Adipose tissue (tissue), 3 donors: Measurements from ENCODE around the gene MTX1. TPM values are rescaled to one million over a fixed set of nuclear protein-coding genes. Genes with fewer than 3 reads are reported as not detected.

Experiments used
- H3K27ac ChIP-seq: one replicate; pipeline ENCODE4 v1.5.1; 2013; ENCODE audit warnings: low read depth, low read length
- WGBS, 3 donors: extraction: QIAGEN DNeasy Blood & Tissue Kit; methylation state at CpG; one replicate each; pipeline ENCODE4 v1.1.7; 2013; 5-methylcytosine and 5-hydroxymethylcytosine counted together
- polyA plus RNA-seq, 3 donors: library from polyadenylated mRNA; stranded (reverse); fragments of 200-250 nt; gene quantifications; one replicate each; pipeline ENCODE4 v1.2.3, GENCODE V29; 2013
- donor health status: healthy with polysubstance abuse.
- donor health status: Bipolar disorder and iron deficiency.
- donor health status: healthy.

Gene MTX1
- polyA plus RNA-seq, 3 donors, result 32.4 to 67.6 (median 47.1) TPM

GRCh38 chr1:155172732-155173477, 35.6 kb upstream of the MTX1 start, which contains the start of gene KRTCAP2:
Gene KRTCAP2, minus strand, starts transcription at chr1:155173304. Its CDS starts 80 bp downstream, at chr1:155173224.
- H3K27ac ChIP-seq, result peak within 1 kb of the TSS; percentile 34
- WGBS, 3 donors, result 0 to 1% (median 0%) methylated on average over 54 to 57 of the region's 57 CpGs

DNA sequence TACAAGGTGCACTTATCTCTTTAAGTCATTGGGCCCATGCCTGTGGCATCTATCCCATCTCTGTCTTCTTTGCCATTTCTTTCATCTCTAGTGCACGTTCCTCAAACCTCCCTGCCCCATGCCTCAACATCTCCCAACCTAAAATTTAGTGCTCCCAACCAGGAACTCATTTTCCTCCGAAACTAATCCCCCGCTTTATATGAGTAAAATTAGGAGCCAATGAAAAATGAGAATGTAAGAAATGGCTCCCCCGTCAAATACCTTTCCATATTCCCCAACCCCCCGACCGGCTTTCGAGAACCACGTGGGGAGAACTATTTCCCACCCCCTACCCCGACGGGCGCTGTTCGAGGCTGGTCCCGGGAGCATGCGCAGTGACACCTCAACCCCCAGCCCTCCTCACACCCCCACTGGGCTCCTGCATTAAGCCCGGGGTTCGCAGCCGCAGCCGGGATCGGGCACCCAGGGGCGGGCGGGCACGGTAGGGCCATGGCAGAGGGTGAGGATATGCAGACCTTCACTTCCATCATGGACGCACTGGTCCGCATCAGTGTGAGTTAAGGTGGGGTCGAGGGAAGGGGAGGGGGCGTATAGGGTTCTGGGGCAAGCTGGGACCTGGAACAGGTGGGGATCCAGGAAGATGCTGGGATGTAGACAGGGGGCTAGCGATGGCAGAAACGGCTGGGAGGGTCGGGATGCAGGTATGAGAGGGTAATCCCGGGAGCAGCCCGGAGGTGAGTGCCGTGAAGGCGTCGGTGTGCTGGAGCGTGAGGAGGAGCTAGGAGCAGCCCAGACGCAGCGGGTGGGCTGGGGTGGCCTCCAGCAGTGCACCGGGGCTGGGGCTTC, 34.8 kb upstream of the MTX1 start, which contains the start of gene TRIM46:
Gene TRIM46 (plus strand): TSS at position 372 of the 846 bp plus-strand sequence. CDS start 118 bp downstream, at position 490.
- WGBS, 3 donors, result 2 to 4% (median 4%) methylated on average over 36 to 38 of the region's 38 CpGs

DNA sequence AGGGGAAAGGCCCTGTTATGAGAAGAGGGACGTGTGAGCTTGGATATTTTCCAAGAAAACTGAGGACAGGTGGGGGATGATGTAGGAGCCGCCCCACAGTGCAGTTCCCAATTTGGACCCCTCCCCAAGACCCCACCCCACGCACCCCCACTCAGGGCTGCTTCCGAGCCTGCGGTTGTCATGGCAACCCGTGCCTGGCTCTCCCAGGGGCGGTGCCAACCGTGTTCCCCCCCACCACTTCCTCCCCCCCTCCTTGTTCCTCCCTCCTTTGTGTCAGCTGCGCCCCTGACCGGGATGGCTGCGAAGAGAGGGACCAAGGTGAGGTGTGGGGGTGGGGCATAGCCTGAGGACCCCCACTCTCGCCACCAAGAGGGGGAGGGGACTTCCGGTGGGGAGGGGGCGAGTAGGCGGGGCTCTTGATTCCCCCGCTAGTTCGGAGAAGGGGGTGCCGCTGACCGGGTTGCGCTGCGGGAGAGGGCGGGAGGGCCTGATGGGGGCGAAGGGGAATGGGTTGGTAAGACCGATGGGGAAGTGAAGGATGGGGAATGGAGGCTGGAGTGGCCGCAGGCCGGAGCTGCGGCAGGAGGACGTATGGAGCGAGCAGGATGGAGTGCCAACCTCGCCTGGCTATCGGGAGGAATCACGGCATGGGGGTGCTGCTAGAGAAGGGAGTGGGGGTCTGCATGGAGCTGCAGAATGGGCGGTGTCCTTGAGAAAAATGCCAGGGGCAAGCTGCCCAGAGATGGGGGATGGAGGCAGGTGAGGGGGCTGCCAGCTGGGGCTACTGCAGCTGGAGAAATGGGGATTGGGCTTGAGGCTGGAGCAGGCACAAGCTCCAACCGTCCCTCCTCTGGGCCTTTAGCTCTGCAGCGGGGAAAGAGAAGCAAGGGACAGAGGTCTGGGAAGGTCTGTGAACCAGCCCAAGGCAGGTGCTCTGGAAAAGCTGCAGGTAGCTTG, 33.9 kb upstream of the MTX1 start:
- 10 to 17% (median 14%) methylated on average over 28 to 35 of the region's 35 CpGs for WGBS, 3 donors
- no peak overlapping the region for H3K27ac ChIP-seq

More for the DNA sequence above, 34.8 kb upstream of the MTX1 start, which contains the start of gene TRIM46:
- peak within 1 kb of the TSS; percentile 34 for H3K27ac ChIP-seq

GRCh38 chr1:155175281-155175926, 33.1 kb upstream of the MTX1 start:
- WGBS, 3 donors, result 88 to 91% (median 89%) methylated on average over 11 to 12 of the region's 12 CpGs
- H3K27ac ChIP-seq, result no peak overlapping the region

DNA sequence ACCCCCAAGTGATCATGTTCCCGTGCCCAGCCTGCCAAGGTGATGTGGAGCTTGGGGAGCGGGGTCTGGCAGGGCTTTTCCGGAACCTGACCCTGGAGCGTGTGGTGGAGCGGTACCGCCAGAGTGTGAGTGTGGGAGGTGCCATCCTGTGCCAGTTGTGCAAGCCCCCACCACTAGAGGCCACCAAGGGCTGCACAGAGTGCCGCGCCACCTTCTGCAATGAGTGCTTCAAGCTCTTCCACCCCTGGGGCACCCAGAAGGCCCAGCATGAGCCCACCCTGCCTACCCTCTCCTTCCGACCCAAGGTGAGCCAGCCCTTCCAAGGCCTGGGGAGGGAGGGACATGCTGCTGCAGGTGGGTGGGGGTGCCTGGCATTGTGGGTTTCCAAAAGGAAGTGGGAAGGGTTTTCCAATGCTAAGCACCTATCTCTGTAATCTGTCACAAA, 32.5 kb upstream of the MTX1 start:
- WGBS, 3 donors, result 57 to 76% (median 74%) methylated on average over 9 of the region's 9 CpGs

GRCh38 chr1:155176544-155177071, 31.9 kb upstream of the MTX1 start:
- no peak overlapping the region for H3K27ac ChIP-seq

More for the DNA sequence above, 32.5 kb upstream of the MTX1 start:
- H3K27ac ChIP-seq, result no peak overlapping the region

GRCh38 chr1:155177192-155177917, 31.1 kb upstream of the MTX1 start:
- H3K27ac ChIP-seq, result no peak overlapping the region
- WGBS, 3 donors, result 65 to 81% (median 75%) methylated on average over 11 of the region's 11 CpGs

More at GRCh38 chr1:155176544-155177071, 31.9 kb upstream of the MTX1 start:
- 59 to 63% (median 61%) methylated on average over 8 of the region's 8 CpGs for WGBS, 3 donors

DNA sequence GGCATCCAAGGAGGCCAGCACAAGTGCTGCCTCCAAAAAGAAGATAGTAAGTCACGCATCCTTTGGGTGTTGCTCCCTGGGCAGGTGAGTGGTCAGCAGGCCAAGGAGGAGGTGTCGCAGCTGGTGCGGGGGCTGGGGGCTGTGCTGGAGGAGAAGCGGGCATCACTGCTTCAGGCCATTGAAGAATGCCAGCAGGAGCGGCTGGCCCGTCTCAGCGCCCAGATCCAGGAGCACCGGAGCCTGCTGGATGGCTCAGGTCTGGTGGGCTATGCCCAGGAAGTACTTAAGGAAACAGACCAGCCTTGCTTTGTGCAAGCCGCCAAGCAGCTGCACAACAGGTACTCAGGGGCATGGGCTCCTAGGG, 30.6 kb upstream of the MTX1 start:
- 94 to 98% (median 96%) methylated on average over 9 of the region's 9 CpGs for WGBS, 3 donors
- H3K27ac ChIP-seq, result no peak overlapping the region

DNA sequence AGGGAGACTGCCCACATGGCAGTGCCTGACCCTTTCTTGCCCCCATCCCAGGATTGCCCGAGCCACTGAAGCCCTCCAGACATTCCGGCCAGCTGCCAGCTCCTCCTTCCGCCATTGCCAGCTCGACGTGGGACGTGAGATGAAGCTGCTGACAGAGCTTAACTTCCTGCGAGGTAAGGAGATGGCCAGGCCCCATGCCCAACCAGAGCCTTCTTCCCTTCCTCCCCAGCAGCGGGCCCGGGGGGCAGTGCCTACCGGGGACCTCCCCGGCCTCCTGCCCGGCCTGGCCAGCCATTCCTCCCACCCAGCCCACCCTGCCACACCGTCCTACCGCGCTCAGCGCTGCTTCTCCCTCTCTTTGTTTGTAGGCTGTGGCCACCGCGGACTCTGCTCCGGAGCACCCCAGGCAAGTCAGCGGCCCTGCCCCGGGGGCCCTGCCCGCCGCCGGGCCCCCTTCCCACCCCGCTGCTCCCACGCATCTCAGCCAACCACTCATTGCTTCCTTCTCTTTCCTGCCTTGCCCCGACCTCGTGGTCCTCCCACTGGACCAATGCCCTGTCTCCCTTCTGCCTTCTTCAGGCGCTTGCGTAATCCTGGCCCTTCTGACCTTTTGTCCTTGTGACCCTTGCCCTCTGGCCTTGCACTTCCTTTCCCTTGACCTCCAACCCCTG, 29.9 kb upstream of the MTX1 start:
- H3K27ac ChIP-seq, result no peak overlapping the region
- WGBS, 3 donors, result 73 to 89% (median 81%) methylated on average over 18 to 30 of the region's 30 CpGs

GRCh38 chr1:155179112-155180031, 29.1 kb upstream of the MTX1 start:
- 87 to 93% (median 91%) methylated on average over 31 of the region's 31 CpGs for WGBS, 3 donors
- no peak overlapping the region for H3K27ac ChIP-seq

DNA sequence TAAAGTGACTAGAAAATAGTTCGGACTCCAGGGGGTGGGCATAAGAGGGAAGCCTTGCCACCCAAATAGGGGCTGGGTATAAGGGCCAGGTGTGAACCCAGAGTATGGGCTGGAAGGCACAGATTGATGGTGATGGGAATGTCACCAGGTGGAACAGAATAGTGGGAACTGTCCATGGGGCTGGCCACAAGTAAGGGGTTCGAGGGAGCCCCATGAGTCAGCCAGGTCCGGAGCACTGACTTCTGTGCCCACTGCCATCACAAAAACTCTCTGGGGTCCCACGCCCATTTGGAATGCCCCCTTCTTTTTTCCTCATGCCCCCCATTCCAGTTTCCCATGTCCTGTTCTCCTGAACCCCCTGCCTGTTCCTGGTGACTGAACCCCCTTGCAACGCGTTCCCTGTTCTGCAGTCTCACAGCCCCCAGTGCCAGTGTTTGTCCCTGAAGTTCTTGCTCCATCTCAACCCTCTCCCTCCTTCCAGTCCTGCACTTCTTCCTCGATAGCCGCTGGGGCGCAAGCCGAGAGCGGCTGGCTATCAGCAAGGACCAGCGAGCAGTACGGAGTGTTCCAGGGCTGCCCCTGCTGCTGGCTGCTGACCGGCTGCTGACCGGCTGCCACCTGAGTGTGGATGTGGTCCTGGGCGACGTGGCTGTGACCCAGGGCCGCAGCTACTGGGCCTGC, 27.0 kb upstream of the MTX1 start:
- no peak overlapping the region for H3K27ac ChIP-seq
- WGBS, 3 donors, result 87 to 92% (median 90%) methylated on average over 18 of the region's 18 CpGs

DNA sequence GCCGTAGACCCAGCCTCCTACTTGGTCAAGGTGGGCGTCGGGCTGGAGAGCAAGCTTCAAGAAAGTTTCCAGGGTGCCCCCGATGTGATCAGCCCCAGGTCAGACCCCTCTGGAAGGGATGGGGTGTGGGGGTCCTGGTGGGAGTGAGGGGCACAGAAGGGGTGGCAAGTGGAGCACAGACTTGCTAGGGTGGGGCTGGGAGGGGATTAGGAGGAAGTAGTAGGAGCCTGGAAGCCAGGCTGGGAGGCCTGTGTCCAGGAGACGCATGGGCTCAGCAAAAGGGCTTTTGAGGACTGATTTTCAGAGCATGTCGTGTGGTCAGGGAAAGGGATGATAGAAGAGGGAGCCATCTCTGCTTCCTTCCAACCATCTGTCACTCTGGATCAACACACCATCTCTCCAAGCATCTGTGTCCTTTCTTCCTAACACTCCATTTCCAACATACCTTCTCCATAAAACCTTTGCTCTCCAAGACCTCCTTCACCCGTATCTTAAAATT, 26.4 kb upstream of the MTX1 start:
- no peak overlapping the region for H3K27ac ChIP-seq

DNA sequence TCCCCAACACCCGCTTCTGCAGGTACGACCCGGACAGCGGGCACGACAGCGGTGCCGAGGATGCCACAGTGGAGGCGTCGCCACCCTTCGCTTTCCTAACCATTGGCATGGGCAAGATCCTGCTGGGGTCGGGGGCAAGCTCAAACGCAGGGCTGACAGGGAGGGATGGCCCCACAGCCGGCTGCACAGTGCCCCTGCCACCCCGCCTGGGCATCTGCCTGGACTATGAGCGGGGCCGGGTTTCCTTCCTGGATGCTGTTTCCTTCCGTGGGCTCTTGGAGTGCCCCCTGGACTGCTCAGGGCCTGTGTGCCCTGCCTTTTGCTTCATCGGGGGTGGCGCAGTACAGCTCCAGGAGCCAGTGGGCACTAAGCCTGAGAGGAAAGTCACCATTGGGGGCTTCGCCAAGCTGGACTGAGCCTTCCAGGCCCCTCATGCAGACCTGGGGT, 24.7 kb upstream of the MTX1 start:
- H3K27ac ChIP-seq, result no peak overlapping the region
- 86 to 89% (median 88%) methylated on average over 20 of the region's 20 CpGs for WGBS, 3 donors

More for the DNA sequence above, 26.4 kb upstream of the MTX1 start:
- WGBS, 3 donors, result 88 to 94% (median 89%) methylated on average over 7 of the region's 7 CpGs

- 60 to 91% (median 77%) methylated on average over 4 of the region's 4 CpGs for WGBS, 3 donors
- H3K27ac ChIP-seq, result no peak overlapping the region
Observed at GRCh38 chr1:155184351-155184811, 24.1 kb upstream of the MTX1 start.
